Measurements from ENCODE around the gene LMO1. TPM values are rescaled to one million over a fixed set of nuclear protein-coding genes. Genes with fewer than 3 reads are reported as not detected.

LMO1 gene
- polyA plus RNA-seq, 1 of the 3 experiments (the other 2 are of a cell fraction): 0.12 TPM

GRCh38 chr11:8312986-8313385, 49.3 kb upstream of the LMO1 start:
- WGBS (ENCODE audit: low lambda C conversion rate): 89% methylated on average over 7 of the region's 10 CpGs

More at GRCh38 chr11:8312986-8313385, 49.3 kb upstream of the LMO1 start:
- TF ChIP-seq ELF1 (IDR thresholded peaks at IDR 0.05) (no peak), MEF2A (IDR thresholded peaks at IDR 0.05; ENCODE audit: borderline replicate concordance, low read depth) (no peak), RCOR1 (IDR thresholded peaks at IDR 0.05; ENCODE audit: low read length) (no peak), TCF12 (IDR thresholded peaks at IDR 0.05) (no peak), USF2 (IDR thresholded peaks at IDR 0.05; ENCODE audit: borderline replicate concordance, low read depth, low read length) (no peak), EP300 (IDR thresholded peaks at IDR 0.05; ENCODE audit: borderline replicate concordance in 1 of 2, low read depth in 1 of 2, low read length in 1 of 2) (no peak), JUND (IDR thresholded peaks at IDR 0.05) (no peak), GABPA (IDR thresholded peaks at IDR 0.05; ENCODE audit: low read depth) (no peak), NFIC (IDR thresholded peaks at IDR 0.05; ENCODE audit: borderline replicate concordance) (no peak), FOSL2 (IDR thresholded peaks at IDR 0.05; ENCODE audit: borderline replicate concordance, low read depth) (no peak), CHD2 (IDR thresholded peaks at IDR 0.05; ENCODE audit: low read length, partially characterized antibody) (no peak), ZBTB33 (IDR thresholded peaks at IDR 0.05; ENCODE audit: borderline replicate concordance, low read depth) (no peak), RFX5 (IDR thresholded peaks at IDR 0.05; ENCODE audit: low read length) (no peak), TEAD4 (IDR thresholded peaks at IDR 0.05; ENCODE audit: borderline replicate concordance, insufficient read depth) (no peak), IRF3 (IDR thresholded peaks at IDR 0.05; ENCODE audit: low read depth, low read length) (no peak)
- CTCF ChIA-PET: interaction anchor here (1.2 to 7.3 kb wide), 3 partner anchors 15 to 254 kb away, joined by 3 to 40 read pairs (median 5); no protein-coding TSS in a partner anchor
- H3K79me2 ChIP-seq (ENCODE audit: insufficient read depth): no peaks in the 10 kb centered on the region
- no peak overlapping the region for H3K27ac ChIP-seq (ENCODE audit: low read depth in 2 of 2, low read length in 1 of 2)
- H3K27me3 ChIP-seq (ENCODE audit: insufficient read depth): no peaks in the 10 kb centered on the region
- H3K9me2 ChIP-seq: no peaks in the 10 kb centered on the region
- DNase-seq: no peak
- H4K20me1 ChIP-seq (ENCODE audit: insufficient read depth): no peaks in the 10 kb centered on the region
- no peaks in the 10 kb centered on the region for H3K9me3 ChIP-seq
- no peak overlapping the region for H3K4me2 ChIP-seq
- no peak overlapping the region for H2AFZ ChIP-seq (ENCODE audit: low read depth)
- H3F3A ChIP-seq (replicated peaks; ENCODE audit: insufficient read depth): no peaks in the 10 kb centered on the region
- no peaks in the 10 kb centered on the region for H3K36me3 ChIP-seq (replicated peaks in 1 of 2; ENCODE audit: control insufficient read depth in 1 of 2, insufficient read depth in 2 of 2, low read length in 1 of 2)
- H3K9ac ChIP-seq: no peak overlapping the region
- peaks cover 0 to 13% of the 10 kb centered on the region in 2 experiments; a peak in 2 of 4 replicates for H3K4me1 ChIP-seq (ENCODE audit: control insufficient read depth in 1 of 2, insufficient read depth in 2 of 2, low read depth in 1 of 2, low read length in 1 of 2)
- POLR2A ChIA-PET: no interaction called here
- no peak overlapping the region for H3K4me3 ChIP-seq (ENCODE audit: low read depth in 2 of 2, low read length in 1 of 2)
